Neural cell (in vitro differentiated cells): ENCODE data around the gene ZNF839. TPM values are rescaled to one million over a fixed set of nuclear protein-coding genes. Genes with fewer than 3 reads are reported as not detected.

ENCODE experiments used
- H2AFZ ChIP-seq: fragments of 200-600, 300-800 bp; sonication (generic), shearing (Covaris generic); 2 replicates; pipeline ENCODE4 v1.6.0; 2014; ENCODE audit warnings: low read depth, mild to moderate bottlenecking, antibody characterized with exemption, low read length, moderate library complexity
- H3F3A ChIP-seq: fragments of 200-600 bp; shearing (Covaris generic); 2 replicates; pipeline ENCODE4 v1.6.1; 2016; ENCODE audit warnings: mild to moderate bottlenecking, moderate library complexity, mixed read lengths, antibody characterized with exemption, low read length; ENCODE audit not compliant: insufficient read depth, poor library complexity, severe bottlenecking
- H3K27ac ChIP-seq: fragments of 200-600, 300-800 bp; sonication (generic), shearing (Covaris generic); 2 replicates; pipeline ENCODE4 v1.5.1; 2014; ENCODE audit warnings: mild to moderate bottlenecking, low read length, moderate library complexity
- H3K27me3 ChIP-seq: fragments of 300-800, 200-600 bp; sonication (generic), shearing (Covaris generic); 2 replicates; pipeline ENCODE4 v1.6.0; 2014; ENCODE audit warnings: mild to moderate bottlenecking, low read depth, low read length, moderate library complexity; ENCODE audit not compliant: insufficient read depth
- H3K36me3 ChIP-seq: fragments of 300-800, 200-600 bp; sonication (generic), shearing (Covaris generic); 2 replicates; pipeline ENCODE4 v1.5.1; 2014; ENCODE audit warnings: mild to moderate bottlenecking, antibody characterized with exemption, low read length, moderate library complexity; ENCODE audit not compliant: insufficient read depth
- H3K4me2 ChIP-seq: fragments of 300-800, 200-600 bp; sonication (generic), shearing (Covaris generic); 2 replicates; pipeline ENCODE4 v1.6.0; 2014; ENCODE audit warnings: mild to moderate bottlenecking, low read length
- H3K4me3 ChIP-seq: fragments of 300-800, 200-600 bp; sonication (generic), shearing (Covaris generic); 2 replicates; pipeline ENCODE4 v1.5.1; 2014; ENCODE audit warnings: mild to moderate bottlenecking, low read length, moderate library complexity
- H3K79me2 ChIP-seq: fragments of 200-600 bp; shearing (Covaris generic); replicated peaks from 2 replicates; pipeline ENCODE4 v1.6.0; 2014; ENCODE audit warnings: mild to moderate bottlenecking, low read length, moderate library complexity; ENCODE audit not compliant: insufficient read depth
- H3K9ac ChIP-seq: fragments of 300-800, 200-600 bp; sonication (generic), shearing (Covaris generic); 2 replicates; pipeline ENCODE4 v1.6.1; 2016; ENCODE audit warnings: mild to moderate bottlenecking, low read length, mixed read lengths
- H3K9me2 ChIP-seq: fragments of 200-600 bp; shearing (Covaris generic); 2 replicates; pipeline ENCODE4 v1.6.1; 2016; ENCODE audit warnings: mild to moderate bottlenecking, low read length, mixed read lengths; ENCODE audit not compliant: insufficient read depth
- H3K9me3 ChIP-seq: fragments of 200-600, 300-800 bp; sonication (generic), shearing (Covaris generic); 2 replicates; pipeline ENCODE4 v1.6.1; 2016; ENCODE audit warnings: mild to moderate bottlenecking, mixed run types, low read length, moderate library complexity, mixed read lengths
- H4K20me1 ChIP-seq: fragments of 200-600 bp; shearing (Covaris generic); 2 replicates; pipeline ENCODE4 v1.6.1; 2016; ENCODE audit warnings: mild to moderate bottlenecking, mixed run types; ENCODE audit not compliant: insufficient read depth
- EP300 ChIP-seq: fragments of 450-650 bp; conservative IDR thresholded peaks from 2 replicates; pipeline ENCODE4 v1.6.1; 2014; ENCODE audit warnings: antibody characterized with exemption, mild to moderate bottlenecking, moderate library complexity; ENCODE audit not compliant: poor library complexity, severe bottlenecking
- EZH2 ChIP-seq: fragments of 200-600, 300-800 bp; shearing (Covaris generic), sonication (generic); IDR thresholded peaks from 2 replicates; pipeline ENCODE4 v1.6.1; 2014; ENCODE audit warnings: antibody characterized with exemption, low read length, borderline replicate concordance, mild to moderate bottlenecking; ENCODE audit not compliant: insufficient read depth, poor library complexity, severe bottlenecking
- MXI1 ChIP-seq: fragments of 450-650 bp; conservative IDR thresholded peaks from 2 replicates; pipeline ENCODE4 v1.6.1; 2014; ENCODE audit warnings: antibody characterized with exemption, mild to moderate bottlenecking; ENCODE audit not compliant: poor library complexity, severe bottlenecking
- POLR2AphosphoS5 ChIP-seq: IDR thresholded peaks from 2 replicates; pipeline ENCODE4 v1.6.1; 2012
- RAD21 ChIP-seq: fragments of 450-650 bp; conservative IDR thresholded peaks from 2 replicates; pipeline ENCODE4 v1.6.1; 2014; ENCODE audit warnings: antibody characterized with exemption, mild to moderate bottlenecking, moderate library complexity
- SMC3 ChIP-seq: fragments of 450-650 bp; conservative IDR thresholded peaks from 2 replicates; pipeline ENCODE4 v1.6.1; 2014; ENCODE audit warnings: antibody characterized with exemption, mild to moderate bottlenecking, moderate library complexity; ENCODE audit not compliant: poor library complexity
- TAF1 ChIP-seq: IDR thresholded peaks from 2 replicates; pipeline ENCODE4 v1.6.1; 2012; ENCODE audit warnings: low read depth
- polyA plus RNA-seq: library from polyadenylated mRNA; depleted of rRNA; stranded (reverse); fragments of >200 nt; gene quantifications from 2 replicates; pipeline ENCODE4 v1.2.3, GENCODE V29; 2014
- TF ChIP-seq, protein P1 (sequence below): IDR thresholded peaks from 2 replicates; pipeline ENCODE4 v1.6.1; 2012; ENCODE audit warnings: borderline replicate concordance
- TF ChIP-seq, protein P2 (sequence below): fragments of 450-650 bp; IDR thresholded peaks from 2 replicates; pipeline ENCODE4 v1.5.1; 2014; ENCODE audit warnings: antibody characterized with exemption, mild to moderate bottlenecking, moderate library complexity; ENCODE audit not compliant: poor library complexity, severe bottlenecking

The ZNF839 gene
- polyA plus RNA-seq, 1 donor from 2014 or later: 15.3 TPM

DNA sequence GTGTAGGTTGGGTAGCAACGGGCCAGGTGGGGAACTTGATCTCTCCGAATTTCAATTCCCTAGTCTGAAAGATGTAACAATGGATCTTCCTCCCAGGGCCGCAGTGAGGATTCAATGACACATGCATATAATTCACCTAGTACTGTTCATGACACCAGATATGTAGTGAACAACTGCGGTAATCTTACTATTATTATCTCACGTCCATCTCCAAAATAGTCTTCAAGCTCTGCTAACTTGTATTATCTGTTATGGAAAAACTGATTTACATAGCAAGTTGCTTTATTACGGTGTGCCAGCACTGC, 41.0 kb upstream of the ZNF839 start:
- H4K20me1 ChIP-seq: no peaks in the 10 kb centered on the region
- no peaks in the 10 kb centered on the region for H3F3A ChIP-seq
- H3K27ac ChIP-seq: no peak overlapping the region
- no peaks in the 10 kb centered on the region for H3K36me3 ChIP-seq
- H3K4me3 ChIP-seq: no peak overlapping the region
- TF ChIP-seq, protein P1, sequence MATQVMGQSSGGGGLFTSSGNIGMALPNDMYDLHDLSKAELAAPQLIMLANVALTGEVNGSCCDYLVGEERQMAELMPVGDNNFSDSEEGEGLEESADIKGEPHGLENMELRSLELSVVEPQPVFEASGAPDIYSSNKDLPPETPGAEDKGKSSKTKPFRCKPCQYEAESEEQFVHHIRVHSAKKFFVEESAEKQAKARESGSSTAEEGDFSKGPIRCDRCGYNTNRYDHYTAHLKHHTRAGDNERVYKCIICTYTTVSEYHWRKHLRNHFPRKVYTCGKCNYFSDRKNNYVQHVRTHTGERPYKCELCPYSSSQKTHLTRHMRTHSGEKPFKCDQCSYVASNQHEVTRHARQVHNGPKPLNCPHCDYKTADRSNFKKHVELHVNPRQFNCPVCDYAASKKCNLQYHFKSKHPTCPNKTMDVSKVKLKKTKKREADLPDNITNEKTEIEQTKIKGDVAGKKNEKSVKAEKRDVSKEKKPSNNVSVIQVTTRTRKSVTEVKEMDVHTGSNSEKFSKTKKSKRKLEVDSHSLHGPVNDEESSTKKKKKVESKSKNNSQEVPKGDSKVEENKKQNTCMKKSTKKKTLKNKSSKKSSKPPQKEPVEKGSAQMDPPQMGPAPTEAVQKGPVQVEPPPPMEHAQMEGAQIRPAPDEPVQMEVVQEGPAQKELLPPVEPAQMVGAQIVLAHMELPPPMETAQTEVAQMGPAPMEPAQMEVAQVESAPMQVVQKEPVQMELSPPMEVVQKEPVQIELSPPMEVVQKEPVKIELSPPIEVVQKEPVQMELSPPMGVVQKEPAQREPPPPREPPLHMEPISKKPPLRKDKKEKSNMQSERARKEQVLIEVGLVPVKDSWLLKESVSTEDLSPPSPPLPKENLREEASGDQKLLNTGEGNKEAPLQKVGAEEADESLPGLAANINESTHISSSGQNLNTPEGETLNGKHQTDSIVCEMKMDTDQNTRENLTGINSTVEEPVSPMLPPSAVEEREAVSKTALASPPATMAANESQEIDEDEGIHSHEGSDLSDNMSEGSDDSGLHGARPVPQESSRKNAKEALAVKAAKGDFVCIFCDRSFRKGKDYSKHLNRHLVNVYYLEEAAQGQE: no peak
- no peak for TF ChIP-seq EZH2
- no peak for TF ChIP-seq TAF1
- TF ChIP-seq RAD21: no peak
- no peak for TF ChIP-seq EP300
- no peak for TF ChIP-seq POLR2AphosphoS5
- TF ChIP-seq, protein P2, sequence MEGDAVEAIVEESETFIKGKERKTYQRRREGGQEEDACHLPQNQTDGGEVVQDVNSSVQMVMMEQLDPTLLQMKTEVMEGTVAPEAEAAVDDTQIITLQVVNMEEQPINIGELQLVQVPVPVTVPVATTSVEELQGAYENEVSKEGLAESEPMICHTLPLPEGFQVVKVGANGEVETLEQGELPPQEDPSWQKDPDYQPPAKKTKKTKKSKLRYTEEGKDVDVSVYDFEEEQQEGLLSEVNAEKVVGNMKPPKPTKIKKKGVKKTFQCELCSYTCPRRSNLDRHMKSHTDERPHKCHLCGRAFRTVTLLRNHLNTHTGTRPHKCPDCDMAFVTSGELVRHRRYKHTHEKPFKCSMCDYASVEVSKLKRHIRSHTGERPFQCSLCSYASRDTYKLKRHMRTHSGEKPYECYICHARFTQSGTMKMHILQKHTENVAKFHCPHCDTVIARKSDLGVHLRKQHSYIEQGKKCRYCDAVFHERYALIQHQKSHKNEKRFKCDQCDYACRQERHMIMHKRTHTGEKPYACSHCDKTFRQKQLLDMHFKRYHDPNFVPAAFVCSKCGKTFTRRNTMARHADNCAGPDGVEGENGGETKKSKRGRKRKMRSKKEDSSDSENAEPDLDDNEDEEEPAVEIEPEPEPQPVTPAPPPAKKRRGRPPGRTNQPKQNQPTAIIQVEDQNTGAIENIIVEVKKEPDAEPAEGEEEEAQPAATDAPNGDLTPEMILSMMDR: no peak
- no peak for TF ChIP-seq MXI1
- TF ChIP-seq SMC3: no peak
- H3K9me2 ChIP-seq: no peaks in the 10 kb centered on the region
- no peak overlapping the region for H2AFZ ChIP-seq
- no peaks in the 10 kb centered on the region for H3K9me3 ChIP-seq
- H3K79me2 ChIP-seq: no peaks in the 10 kb centered on the region
- no peak overlapping the region for H3K9ac ChIP-seq
- no peak overlapping the region for H3K4me2 ChIP-seq
- H3K27me3 ChIP-seq: no peaks in the 10 kb centered on the region

DNA sequence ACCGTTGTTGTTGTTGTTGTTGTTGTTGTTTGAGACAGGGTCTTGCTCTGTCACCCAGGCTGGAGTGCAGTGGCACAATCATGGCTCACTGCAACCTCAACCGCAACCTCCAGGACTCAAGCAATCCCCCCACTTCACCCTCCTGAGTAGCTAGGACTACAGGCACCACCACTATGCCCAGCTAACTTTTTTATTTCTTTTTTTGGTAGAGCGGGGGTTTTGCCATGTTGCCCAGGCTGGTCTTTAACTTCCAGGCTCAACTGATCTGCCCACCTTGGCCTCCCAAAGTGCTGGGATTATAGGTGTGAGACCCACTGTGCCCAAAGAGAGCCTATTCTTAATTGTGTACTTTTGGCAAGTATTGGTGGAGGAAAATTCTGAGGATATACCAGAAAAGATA, 40.3 kb upstream of the ZNF839 start:
- no peak overlapping the region for H3K9ac ChIP-seq
- no peaks in the 10 kb centered on the region for H4K20me1 ChIP-seq
- no peaks in the 10 kb centered on the region for H3K27me3 ChIP-seq
- no peaks in the 10 kb centered on the region for H3K9me2 ChIP-seq
- H3K79me2 ChIP-seq: no peaks in the 10 kb centered on the region
- H3K4me3 ChIP-seq: no peak overlapping the region
- no peaks in the 10 kb centered on the region for H3K9me3 ChIP-seq
- H3K36me3 ChIP-seq: no peaks in the 10 kb centered on the region
- TF ChIP-seq, protein P2: no peak
- no peak overlapping the region for H3K4me2 ChIP-seq
- H2AFZ ChIP-seq: no peak overlapping the region
- no peaks in the 10 kb centered on the region for H3F3A ChIP-seq
- no peak overlapping the region for H3K27ac ChIP-seq
